T-helper 2 cell (primary cell): ENCODE data around the gene SLC28A2.

Experiments
- DNase-seq, 5 experiments: peaks; one replicate each; pipeline versions ENCODE4 v3.0.0 to v3.0.0-alpha.2; 2012 to 2022

The SLC28A2 gene

DNA sequence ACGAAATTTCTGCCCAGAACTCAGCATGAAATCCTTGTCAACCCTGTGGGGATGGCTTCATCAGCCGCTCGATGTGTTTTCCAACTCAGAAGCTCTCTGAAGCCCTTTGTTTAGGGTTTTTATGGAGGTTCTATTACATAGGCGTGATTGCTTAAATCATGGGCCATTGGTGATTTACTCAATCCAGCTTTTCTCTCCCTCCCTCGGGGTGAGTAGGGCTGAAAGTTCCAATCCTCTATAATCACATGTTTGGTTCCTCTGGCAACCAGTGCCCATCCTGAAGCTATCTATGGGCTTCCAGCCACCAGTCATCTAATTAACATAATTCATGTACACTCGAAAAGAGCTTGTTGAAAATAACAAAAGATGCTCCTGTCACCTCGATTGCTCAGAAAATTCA is 74.7 kb downstream of the SLC28A2 start:
- no peak for DNase-seq
